DOHH2 (cell line): ENCODE measurements around the gene CREB3L2.

Experiments used
- CTCF ChIP-seq: fragments of 200-600 bp; sonication (generic); IDR thresholded peaks from one replicate; pipeline ENCODE4 v1.5.1; 2014; ENCODE audit warnings: antibody characterized with exemption, mild to moderate bottlenecking, low read depth, low read length; ENCODE audit not compliant: poor library complexity, severe bottlenecking
- EZH2phosphoT487 ChIP-seq: fragments of 200-600 bp; sonication (generic); IDR thresholded peaks from 2 replicates; pipeline ENCODE4 v1.6.1; 2017; ENCODE audit warnings: borderline replicate concordance, mild to moderate bottlenecking, antibody characterized with exemption, low read length, moderate library complexity, mixed read lengths

- no peak for TF ChIP-seq EZH2phosphoT487
- TF ChIP-seq CTCF: no peak
These were observed 111.4 kb downstream of the CREB3L2 start for GRCh38 chr7:137890449-137890921.
